ENCODE results near the gene LAMB3. TPM values are rescaled to one million over a fixed set of nuclear protein-coding genes. Genes with fewer than 3 reads are reported as not detected.
"Not testable (repeated sequence)": the region's sequence is repeated elsewhere in the genome, so short reads cannot be mapped to it uniquely, and the experiment has no call there.

The LAMB3 gene
- total RNA-seq: 1 to 10 TPM; 1.3 to 1.9 TPM

DNA sequence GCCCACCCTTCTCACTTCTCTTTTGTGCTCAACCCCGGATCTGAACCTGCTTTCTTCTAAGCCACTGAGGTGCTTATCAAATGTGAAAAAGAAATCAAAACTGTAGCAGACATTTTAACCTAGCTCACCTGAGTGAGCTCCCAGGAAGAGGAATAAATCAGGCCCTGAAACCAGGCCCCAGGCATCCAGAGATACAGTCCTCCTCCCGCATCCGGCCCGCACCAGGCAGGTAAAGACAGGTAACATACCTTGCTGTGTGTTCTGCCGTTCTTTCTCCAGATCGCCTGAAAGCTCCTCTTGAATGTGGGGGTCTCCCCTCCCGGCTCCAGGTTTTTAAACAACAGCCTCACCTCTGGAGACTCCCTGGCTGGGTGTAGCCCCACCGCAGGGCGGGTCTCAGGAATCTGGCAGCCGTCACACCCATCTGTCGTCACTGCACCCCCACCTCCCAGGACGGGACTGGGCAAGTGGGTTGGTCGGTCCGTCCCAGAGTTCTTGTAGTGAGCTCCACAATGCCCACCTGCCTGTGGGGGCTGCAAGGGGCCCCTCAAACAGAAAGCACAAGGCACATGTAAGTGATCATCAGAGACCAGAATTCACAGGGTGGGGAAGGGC, at the start of gene LAMB3:
LAMB3 (minus strand) TSS at position 305 of the 615 bp plus-strand sequence. CDS start 1,481 bp downstream, outside the sequence.
- no peaks in the 10 kb centered on the region for H3K9me3 Mint-ChIP-seq
- POLR2A ChIA-PET: no interaction called here
- peaks cover 39% of the 10 kb centered on the region for H3K4me1 Mint-ChIP-seq
- no peak for DNase-seq
- no peak within 1 kb of the TSS for H3K4me3 Mint-ChIP-seq
- no peaks in the 10 kb centered on the region for H3K27me3 Mint-ChIP-seq
- CTCF ChIA-PET: interaction anchor here (0.7 to 2.0 kb wide), 10 partner anchors 10 to 104 kb away, joined by 3 to 7 read pairs (median 4); partner anchors contain the start of gene TRAF3IP3
- H3K27ac Mint-ChIP-seq: peak within 1 kb of the TSS; percentile 83
- H3K36me3 Mint-ChIP-seq (ENCODE audit: low read depth): no peaks in the 10 kb centered on the region

DNA sequence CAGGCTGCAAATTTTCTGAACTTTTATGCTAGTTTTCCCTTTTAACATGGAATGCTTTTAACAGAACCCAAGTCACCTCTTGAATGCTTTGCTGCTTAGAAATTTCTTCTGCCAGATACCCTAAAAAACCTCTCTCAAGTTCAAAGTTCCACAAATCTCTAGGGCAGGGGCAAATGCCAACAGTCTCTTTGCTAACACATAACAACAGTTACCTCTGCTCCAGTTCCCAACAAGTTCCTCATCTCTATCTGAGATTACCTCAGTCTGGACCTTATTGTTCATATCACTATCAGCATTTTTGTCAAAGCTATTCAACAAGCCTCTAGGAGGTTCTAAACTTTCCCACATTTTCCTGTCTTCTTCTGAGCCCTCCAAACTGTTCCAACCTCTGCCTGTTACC, 48.5 kb upstream of the LAMB3 start:
- POLR2A ChIA-PET; H3K36me3 Mint-ChIP-seq (ENCODE audit: low read depth); H3K4me3 Mint-ChIP-seq; H3K27ac Mint-ChIP-seq; H3K27me3 Mint-ChIP-seq; DNase-seq; H3K9me3 Mint-ChIP-seq: not testable (repeated sequence)
- CTCF ChIA-PET: interaction anchor here (0.9 kb wide), 1 partner anchor 21 kb away, joined by 5 read pairs; no protein-coding TSS in a partner anchor
- peaks cover 24% of the 10 kb centered on the region for H3K4me1 Mint-ChIP-seq

DNA sequence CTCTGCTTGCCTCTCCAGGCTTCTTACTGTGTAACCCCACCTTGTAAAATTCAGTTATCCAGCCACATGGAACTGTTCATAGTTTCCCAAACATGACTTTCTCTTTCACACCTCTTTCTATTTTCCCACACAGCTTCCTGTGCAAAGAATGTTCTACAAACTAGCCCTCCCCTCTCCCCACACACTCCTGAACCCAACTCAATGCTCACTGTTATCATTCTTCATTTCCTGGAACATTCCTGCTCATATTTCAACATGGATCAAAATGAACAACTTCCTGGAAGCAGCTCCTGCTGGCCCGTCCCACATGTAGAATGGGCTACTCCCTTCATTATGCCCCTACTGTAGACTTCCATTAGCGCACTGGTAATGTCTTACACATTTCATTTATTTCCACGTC, 44.9 kb upstream of the LAMB3 start:
- Mint-ChIP-seq H3K27me3 (peaks cover 3% of the 10 kb centered on the region), H3K36me3 (ENCODE audit: low read depth) (no peaks in the 10 kb centered on the region), H3K4me1 (peaks cover 32% of the 10 kb centered on the region), H3K27ac (no peak overlapping the region), H3K9me3 (peaks cover 3% of the 10 kb centered on the region), H3K4me3 (no peak overlapping the region)
- no peak for DNase-seq
- ChIA-PET CTCF (interaction anchor here (0.8 to 1.5 kb wide), 2 partner anchors 37 to 39 kb away, joined by 3 read pairs; no protein-coding TSS in a partner anchor), POLR2A (no interaction called here)

DNA sequence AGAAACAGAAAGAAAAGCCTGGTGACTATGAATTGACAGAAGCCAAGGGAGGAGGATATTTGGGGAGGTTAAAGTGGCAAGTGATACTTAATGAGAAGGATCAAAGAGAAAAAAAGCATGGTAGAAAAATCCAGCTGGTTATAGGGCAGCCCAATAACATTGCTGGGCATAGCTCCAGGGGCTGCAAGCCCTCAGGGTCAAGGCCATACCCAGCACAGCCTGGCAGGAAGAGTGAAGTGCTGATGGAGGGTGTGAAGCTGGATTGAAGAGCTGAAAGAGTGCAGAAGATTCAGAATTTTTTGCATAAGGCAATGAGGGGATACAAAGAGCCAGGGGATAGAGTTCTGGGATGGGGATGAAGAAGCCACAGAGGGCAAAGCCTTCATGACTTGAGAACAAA, 44.4 kb upstream of the LAMB3 start:
- DNase-seq: no peak
- no peak overlapping the region for H3K4me3 Mint-ChIP-seq
- POLR2A ChIA-PET: no interaction called here
- H3K4me1 Mint-ChIP-seq: peaks cover 34% of the 10 kb centered on the region
- no peak overlapping the region for H3K27ac Mint-ChIP-seq
- peaks cover 3% of the 10 kb centered on the region for H3K9me3 Mint-ChIP-seq
- peaks cover 1% of the 10 kb centered on the region for H3K27me3 Mint-ChIP-seq
- H3K36me3 Mint-ChIP-seq (ENCODE audit: low read depth): no peaks in the 10 kb centered on the region
- CTCF ChIA-PET: interaction anchor here (1.5 kb wide), 1 partner anchor 38 kb away, joined by 3 read pairs; no protein-coding TSS in a partner anchor

DNA sequence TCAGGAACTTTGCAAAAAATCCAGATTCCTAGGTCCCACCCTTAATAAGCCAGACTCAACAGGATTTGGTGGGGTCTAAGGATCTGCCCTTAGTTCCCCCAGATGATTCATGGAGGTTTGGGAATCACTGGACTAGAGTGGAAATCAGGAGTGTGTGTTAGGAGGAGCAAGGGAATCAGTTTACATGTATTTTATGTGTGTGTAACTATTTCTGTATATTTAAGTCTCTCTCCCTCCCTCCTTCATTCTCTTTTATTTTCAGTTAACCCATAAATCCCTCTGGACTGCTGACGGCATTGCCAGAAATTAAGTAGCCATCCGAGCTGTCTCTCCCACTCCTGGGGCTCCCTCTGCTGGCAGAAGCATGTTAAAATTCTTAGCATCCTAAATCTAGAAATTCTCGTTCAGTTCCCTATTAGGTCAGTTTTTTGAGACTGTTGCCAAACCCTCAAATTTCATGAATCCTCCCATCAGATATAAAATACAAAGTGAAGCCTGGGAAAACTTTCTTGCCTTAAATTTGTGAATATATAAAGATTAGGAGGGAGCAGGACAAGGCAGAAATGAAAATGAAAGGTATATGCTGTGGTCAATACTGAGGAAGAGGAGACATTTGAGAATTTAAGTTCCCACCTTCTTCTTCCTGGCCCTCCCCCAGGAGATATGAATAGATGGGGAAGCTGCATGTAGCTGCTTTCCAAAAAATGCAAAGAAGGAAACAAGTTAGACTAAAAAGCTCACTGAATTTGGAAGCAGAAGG, 40.7 kb upstream of the LAMB3 start:
- peaks cover 42% of the 10 kb centered on the region for H3K4me1 Mint-ChIP-seq
- peak; percentile 80 for DNase-seq
- peaks cover 2% of the 10 kb centered on the region for H3K36me3 Mint-ChIP-seq (ENCODE audit: low read depth)
- no peaks in the 10 kb centered on the region for H3K27me3 Mint-ChIP-seq
- POLR2A ChIA-PET: no interaction called here
- no peak overlapping the region for H3K27ac Mint-ChIP-seq
- CTCF ChIA-PET: interaction anchor here (0.6 to 2.7 kb wide), 19 partner anchors 9 to 123 kb away, joined by 3 to 7 read pairs (median 3); partner anchors contain the start of genes CAMK1G and TRAF3IP3
- H3K9me3 Mint-ChIP-seq: no peaks in the 10 kb centered on the region
- no peak overlapping the region for H3K4me3 Mint-ChIP-seq

DNA sequence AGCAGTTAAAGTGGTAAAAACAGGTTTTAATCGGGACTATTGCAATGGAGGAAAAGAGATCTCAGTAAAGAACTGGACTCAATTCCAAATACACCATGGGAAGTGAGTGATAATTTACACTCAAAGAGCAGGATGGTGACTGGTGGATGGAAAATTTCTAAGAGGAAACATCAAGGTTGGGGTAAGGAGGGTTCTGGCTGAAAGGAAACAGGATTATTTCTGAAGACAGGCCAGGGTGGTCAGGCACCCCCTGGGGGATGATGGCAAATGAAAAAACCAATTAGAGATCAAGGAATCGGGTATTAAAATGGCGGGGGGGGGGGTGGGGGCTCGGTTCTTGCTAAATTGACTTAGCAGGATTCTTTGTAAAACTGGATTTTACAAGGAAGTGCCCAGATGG, 40.1 kb upstream of the LAMB3 start:
- peaks cover 47% of the 10 kb centered on the region for H3K4me1 Mint-ChIP-seq
- H3K36me3 Mint-ChIP-seq (ENCODE audit: low read depth): peaks cover 2% of the 10 kb centered on the region

DNA sequence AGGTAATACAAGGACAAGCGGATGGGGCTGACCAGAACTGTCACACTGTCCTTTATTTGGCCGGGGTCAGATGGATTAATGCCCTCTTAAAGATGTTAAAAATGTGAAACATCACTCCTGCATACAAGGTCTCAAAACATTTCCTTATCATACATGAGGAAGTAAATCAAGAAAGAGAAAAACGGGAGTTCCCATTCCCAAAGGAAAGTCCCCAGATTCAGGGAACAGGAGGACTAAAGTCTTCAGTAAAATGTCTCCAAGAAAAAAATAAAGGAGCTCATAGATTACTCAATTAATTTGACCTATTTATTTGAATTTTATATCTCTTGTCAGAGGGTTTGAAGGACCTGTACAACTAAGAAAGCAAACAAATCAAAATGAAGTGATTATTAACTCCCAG, 39.0 kb upstream of the LAMB3 start:
- H3K27me3 Mint-ChIP-seq: peaks cover 4% of the 10 kb centered on the region
- peaks cover 47% of the 10 kb centered on the region for H3K4me1 Mint-ChIP-seq
- no peaks in the 10 kb centered on the region for H3K9me3 Mint-ChIP-seq
- ChIA-PET CTCF (interaction anchor here (0.6 to 2.7 kb wide), 4 partner anchors 14 to 133 kb away, joined by 3 to 10 read pairs (median 4); partner anchors contain the start of gene G0S2), POLR2A (interaction anchor here (0.7 kb wide), 1 partner anchor 1759 kb away, joined by 3 read pairs; no protein-coding TSS in a partner anchor)
- no peak for DNase-seq
- H3K27ac Mint-ChIP-seq: no peak overlapping the region
- H3K4me3 Mint-ChIP-seq: no peak overlapping the region
- H3K36me3 Mint-ChIP-seq (ENCODE audit: low read depth): peaks cover 2% of the 10 kb centered on the region

More for the DNA sequence above, 40.1 kb upstream of the LAMB3 start:
- no peak for DNase-seq
- ChIA-PET POLR2A (no interaction called here), CTCF (interaction anchor here (0.7 to 2.7 kb wide), 11 partner anchors 11 to 123 kb away, joined by 3 to 7 read pairs (median 5); partner anchors contain the start of gene TRAF3IP3)
- H3K27me3 Mint-ChIP-seq: peaks cover 2% of the 10 kb centered on the region
- no peak overlapping the region for H3K4me3 Mint-ChIP-seq
- no peak overlapping the region for H3K27ac Mint-ChIP-seq
- no peaks in the 10 kb centered on the region for H3K9me3 Mint-ChIP-seq

DNA sequence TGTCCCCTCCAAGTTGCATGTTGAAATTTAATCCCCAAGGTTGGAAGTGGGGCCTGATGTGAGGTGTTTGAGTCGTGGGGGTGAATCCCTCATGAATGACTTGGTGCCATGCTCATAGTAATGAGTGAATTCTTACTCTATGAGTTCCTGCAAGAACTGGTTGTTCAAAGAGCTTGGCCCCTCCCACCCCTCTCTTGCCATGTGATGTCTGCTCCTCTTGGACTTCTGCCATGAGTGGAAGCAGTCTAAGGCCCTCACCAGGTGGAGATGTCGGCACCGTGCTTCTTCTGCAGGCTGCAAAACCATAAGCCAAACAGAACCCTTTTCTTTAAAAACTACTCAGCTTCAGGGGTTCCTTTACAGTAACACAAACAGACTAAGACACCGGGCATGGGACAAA, 37.3 kb upstream of the LAMB3 start:
- H3K4me1 Mint-ChIP-seq: peaks cover 58% of the 10 kb centered on the region

DNA sequence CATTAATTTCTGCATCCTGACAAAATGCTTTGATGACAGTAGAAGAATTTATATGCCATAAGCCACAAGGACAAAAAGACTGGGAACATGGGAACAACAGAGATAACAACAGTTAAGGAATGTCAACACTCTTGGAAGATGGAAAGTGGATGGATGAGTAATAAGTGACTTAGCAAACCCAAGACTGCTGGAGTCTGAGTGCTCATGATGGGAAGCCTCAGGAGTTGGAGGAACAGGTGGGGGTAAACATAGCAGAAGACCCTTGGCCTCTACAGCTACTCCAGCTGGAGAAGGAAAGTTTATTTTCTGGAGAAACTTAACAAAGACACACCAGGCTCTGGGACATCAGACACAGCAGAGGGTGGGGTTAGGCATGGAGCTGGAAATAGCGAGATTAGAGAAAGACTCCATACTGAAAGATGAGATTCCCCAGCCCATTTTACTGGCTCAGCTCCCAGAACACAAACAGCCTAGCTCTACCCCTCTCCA, 36.6 kb upstream of the LAMB3 start:
- ChIA-PET POLR2A (no interaction called here), CTCF (interaction anchor here (0.8 to 2.7 kb wide), 13 partner anchors 10 to 80 kb away, joined by 3 to 10 read pairs (median 4); partner anchors contain the start of genes G0S2 and HSD11B1)
- Mint-ChIP-seq H3K9me3 (no peaks in the 10 kb centered on the region), H3K27me3 (peaks cover 4% of the 10 kb centered on the region), H3K4me3 (no peak overlapping the region), H3K4me1 (peaks cover 55% of the 10 kb centered on the region), H3K36me3 (ENCODE audit: low read depth) (peaks cover 2% of the 10 kb centered on the region), H3K27ac (no peak overlapping the region)
- DNase-seq: no peak

More for the DNA sequence above, 37.3 kb upstream of the LAMB3 start:
- ChIA-PET POLR2A (no interaction called here), CTCF (interaction anchor here (0.9 to 2.7 kb wide), 6 partner anchors 9 to 120 kb away, joined by 3 to 10 read pairs (median 4); partner anchors contain the start of genes G0S2 and HSD11B1)
- Mint-ChIP-seq H3K27ac (no peak overlapping the region), H3K36me3 (ENCODE audit: low read depth) (peaks cover 2% of the 10 kb centered on the region), H3K4me3 (no peak overlapping the region), H3K9me3 (no peaks in the 10 kb centered on the region), H3K27me3 (peaks cover 4% of the 10 kb centered on the region)
- no peak for DNase-seq

DNA sequence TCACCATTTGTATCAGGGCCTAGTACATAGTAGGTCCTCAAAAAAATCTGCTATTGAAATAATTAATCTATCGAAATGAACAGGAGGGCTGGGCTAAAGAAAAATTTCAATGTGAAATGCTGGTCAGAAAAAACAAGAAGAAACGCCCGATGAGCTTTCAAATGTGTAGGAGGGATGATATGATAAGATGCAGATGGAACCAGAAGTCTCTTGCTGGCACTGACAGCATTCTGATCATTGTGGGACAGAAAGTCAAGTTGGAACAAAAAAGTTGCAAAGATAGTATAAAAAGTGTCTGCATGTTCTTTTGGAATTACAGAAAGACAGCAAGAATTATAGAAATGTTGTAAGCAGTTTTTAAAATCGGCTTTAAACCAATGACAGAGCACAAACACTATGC, 34.1 kb upstream of the LAMB3 start:
- Mint-ChIP-seq H3K4me1 (peaks cover 39% of the 10 kb centered on the region), H3K4me3 (peak overlapping the region; percentile 59), H3K27ac (peak overlapping the region; percentile 34), H3K27me3 (peaks cover 15% of the 10 kb centered on the region), H3K9me3 (no peaks in the 10 kb centered on the region), H3K36me3 (ENCODE audit: low read depth) (peaks cover 2% of the 10 kb centered on the region)
- no peak for DNase-seq
- CTCF ChIA-PET: interaction anchor here (0.9 to 2.4 kb wide), 4 partner anchors 11 to 110 kb away, joined by 4 to 9 read pairs (median 5); partner anchors contain the start of gene G0S2
- POLR2A ChIA-PET: interaction anchor here (0.6 kb wide), 1 partner anchor 10 kb away, joined by 3 read pairs; no protein-coding TSS in a partner anchor

DNA sequence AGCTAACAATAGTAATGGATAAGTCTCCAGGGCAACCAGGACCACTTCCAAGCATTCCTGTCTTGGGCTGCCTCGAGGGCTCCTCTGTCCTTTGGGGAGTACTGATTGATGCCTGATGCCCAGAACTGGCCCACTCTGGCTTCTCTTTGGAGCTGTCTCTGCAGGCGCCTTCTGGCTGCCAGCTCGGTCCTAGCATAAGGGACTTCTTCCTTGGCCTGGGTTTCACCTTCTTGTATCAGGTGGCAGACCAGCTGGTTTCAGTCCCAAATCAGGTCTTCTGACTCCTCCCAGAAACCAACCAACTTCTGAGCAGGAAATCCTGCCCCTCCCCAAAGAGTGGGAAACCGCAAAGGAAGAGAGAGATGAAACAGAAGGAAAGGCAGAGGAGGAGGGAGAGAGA, 33.6 kb upstream of the LAMB3 start:
- DNase-seq: peak; percentile 68
- Mint-ChIP-seq H3K4me1 (peaks cover 39% of the 10 kb centered on the region), H3K36me3 (ENCODE audit: low read depth) (peaks cover 2% of the 10 kb centered on the region), H3K27me3 (peaks cover 19% of the 10 kb centered on the region), H3K27ac (peak overlapping the region; percentile 63), H3K4me3 (peak overlapping the region; percentile 59), H3K9me3 (no peaks in the 10 kb centered on the region)
- ChIA-PET CTCF (interaction anchor here (0.9 to 1.2 kb wide), 2 partner anchors 34 to 38 kb away, joined by 3 to 4 read pairs; partner anchors contain the start of gene LAMB3), POLR2A (interaction anchor here (0.6 kb wide), 1 partner anchor 9 kb away, joined by 3 read pairs; no protein-coding TSS in a partner anchor)

DNA sequence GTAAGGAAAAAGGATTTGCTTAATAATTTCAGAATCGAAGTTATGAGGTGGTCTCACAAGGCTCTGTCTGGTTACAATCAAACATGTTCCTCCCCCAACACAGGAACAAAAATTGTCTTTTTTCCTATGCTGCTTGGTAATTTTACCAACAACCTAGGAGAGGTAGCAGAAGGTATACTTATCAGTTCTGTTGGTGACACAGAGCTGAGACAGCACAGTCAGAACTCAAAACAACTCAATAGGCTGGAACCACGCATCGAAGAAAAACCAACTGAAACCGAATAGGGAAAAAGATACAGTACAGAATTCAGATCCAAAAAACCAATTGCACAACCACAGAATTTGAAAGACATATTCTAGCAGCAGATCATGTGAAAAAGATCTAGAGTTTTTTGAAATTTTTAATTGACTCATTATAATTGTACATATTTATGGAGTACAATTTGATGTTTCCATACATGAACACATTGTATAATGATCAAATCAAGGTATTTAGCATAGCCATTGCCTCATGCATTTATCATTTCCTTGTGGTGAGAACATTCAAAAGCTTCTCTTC, 26.8 kb upstream of the LAMB3 start:
- Mint-ChIP-seq H3K27ac (no peak overlapping the region), H3K27me3 (peaks cover 73% of the 10 kb centered on the region), H3K36me3 (ENCODE audit: low read depth) (peaks cover 4% of the 10 kb centered on the region), H3K9me3 (no peaks in the 10 kb centered on the region), H3K4me3 (no peak overlapping the region), H3K4me1 (peaks cover 20% of the 10 kb centered on the region)
- ChIA-PET POLR2A (no interaction called here), CTCF (interaction anchor here (0.7 to 1.7 kb wide), 3 partner anchors 23 to 47 kb away, joined by 3 read pairs; no protein-coding TSS in a partner anchor)
- no peak for DNase-seq
